NT2/D1 (cell line): ENCODE measurements around the gene GRID2.

Experiments
- SUZ12 ChIP-seq: IDR thresholded peaks from 2 replicates; pipeline ENCODE4 v1.6.1; 2011; ENCODE audit not compliant: insufficient read length, insufficient read depth; ENCODE audit errors: extremely low read depth
- YY1 ChIP-seq: IDR thresholded peaks from 2 replicates; pipeline ENCODE4 v1.6.1; 2011; ENCODE audit not compliant: insufficient read length, insufficient read depth
- ZNF274 ChIP-seq: IDR thresholded peaks from 2 replicates; pipeline ENCODE4 v1.6.1; 2011; ENCODE audit warnings: mild to moderate bottlenecking, low read depth, low read length

DNA sequence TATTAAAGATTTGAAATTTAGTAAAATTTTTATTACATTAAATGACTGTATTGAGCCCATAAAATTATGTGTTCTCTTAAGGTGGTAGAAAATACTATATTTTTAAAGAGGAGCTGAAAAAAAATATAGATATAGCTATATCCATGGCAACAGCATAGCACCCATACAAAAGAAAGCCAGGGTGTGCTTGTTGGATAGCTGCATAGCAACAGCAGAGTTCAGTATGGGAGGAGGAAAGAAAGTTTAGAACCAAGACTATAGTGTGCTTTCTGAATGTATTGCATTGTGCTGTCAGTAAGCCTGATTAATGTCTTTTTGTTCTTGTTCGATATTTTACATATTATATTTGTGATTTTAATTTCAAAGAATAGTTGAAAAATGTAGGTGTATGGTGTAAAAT, 78.4 kb downstream of the GRID2 start:
- TF ChIP-seq SUZ12 = no peak
- TF ChIP-seq ZNF274 = no peak
- TF ChIP-seq YY1 = no peak
